Measurements from ENCODE around the gene TNFRSF14. TPM values are rescaled to one million over a fixed set of nuclear protein-coding genes. Genes with fewer than 3 reads are reported as not detected.

TNFRSF14 gene
- total RNA-seq, 2 experiments from 2014 or later, result 15.7 to 18.5 TPM

- Histone ChIP-seq H3K9me2 (ENCODE audit: insufficient read depth, low read length) (no peaks in the 10 kb centered on the region), H3K4me1 (ENCODE audit: insufficient read depth, low read length, poor library complexity, severe bottlenecking) (peaks cover 52% of the 10 kb centered on the region), H3K9me3 (ENCODE audit: low read length) (no peaks in the 10 kb centered on the region), H2AFZ (ENCODE audit: low read length) (no peak overlapping the region), H3K27ac (ENCODE audit: low read depth, low read length, poor library complexity, severe bottlenecking) (peak overlapping the region; percentile 89), H3K79me2 (ENCODE audit: insufficient read depth, low read depth, low read length) (no peaks in the 10 kb centered on the region), H4K20me1 (ENCODE audit: insufficient read depth, low read length) (no peaks in the 10 kb centered on the region), H3K4me3 (ENCODE audit: low read depth, low read length, poor library complexity, severe bottlenecking) (no peak overlapping the region), H3K4me2 (ENCODE audit: low read length) (peak overlapping the region; percentile 94; the same call in 1 of the 2 replicates), H3K36me3 (ENCODE audit: insufficient read depth, low read length) (no peaks in the 10 kb centered on the region)
- intact Hi-C loops (cut with micrococcal nuclease; ENCODE audit: unreplicated experiment), result loop anchor here (2.0 kb wide), 2 partner anchors 35 to 169 kb away; no protein-coding TSS in a partner anchor
- POLR2A ChIA-PET, result interaction anchor here (1.1 to 3.2 kb wide), 3 partner anchors 28 to 37 kb away, joined by 3 to 15 read pairs (median 4); partner anchors contain the start of gene TNFRSF14
- TF ChIP-seq EZH2phosphoT487 (IDR thresholded peaks at IDR 0.05; ENCODE audit: borderline replicate concordance, low read depth, low read length) (no peak), CTCF (conservative IDR thresholded peaks at IDR 0.05; ENCODE audit: low read length) (no peak)
- no peak for DNase-seq (ENCODE audit: low spot score)
- CTCF ChIA-PET (ENCODE audit: unreplicated experiment), result no interaction called here
- no TSS peak for BruUV-seq (replicated peaks)
These were observed 27.7 kb downstream of the TNFRSF14 start for GRCh38 chr1:2583871-2584351.

- no peak for TF ChIP-seq CTCF (conservative IDR thresholded peaks at IDR 0.05; ENCODE audit: low read length)
- TF ChIP-seq EZH2phosphoT487 (IDR thresholded peaks at IDR 0.05; ENCODE audit: borderline replicate concordance, low read depth, low read length), result no peak
- intact Hi-C loops (cut with micrococcal nuclease; ENCODE audit: unreplicated experiment), result loop anchor here (1.0 to 2.0 kb wide), 3 partner anchors 29 to 170 kb away; partner anchors contain the start of gene TNFRSF14
- Histone ChIP-seq H3K4me2 (ENCODE audit: low read length) (peak overlapping the region; percentile 94), H2AFZ (ENCODE audit: low read length) (no peak overlapping the region; the same call in 1 of the 2 replicates), H3K9me3 (ENCODE audit: low read length) (no peaks in the 10 kb centered on the region), H3K9me2 (ENCODE audit: insufficient read depth, low read length) (no peaks in the 10 kb centered on the region), H3K27ac (ENCODE audit: low read depth, low read length, poor library complexity, severe bottlenecking) (peak overlapping the region; percentile 89), H3K4me3 (ENCODE audit: low read depth, low read length, poor library complexity, severe bottlenecking) (peak overlapping the region; percentile 90), H3K36me3 (ENCODE audit: insufficient read depth, low read length) (no peaks in the 10 kb centered on the region), H3K4me1 (ENCODE audit: insufficient read depth, low read length, poor library complexity, severe bottlenecking) (peaks cover 48% of the 10 kb centered on the region), H4K20me1 (ENCODE audit: insufficient read depth, low read length) (no peaks in the 10 kb centered on the region), H3K79me2 (ENCODE audit: insufficient read depth, low read depth, low read length) (no peaks in the 10 kb centered on the region)
- BruUV-seq (replicated peaks), result no TSS peak
- POLR2A ChIA-PET, result interaction anchor here (1.0 to 3.2 kb wide), 6 partner anchors 24 to 170 kb away, joined by 3 to 15 read pairs (median 4); partner anchors contain the start of gene TNFRSF14
- peak; percentile 41 for DNase-seq (ENCODE audit: low spot score)
- CTCF ChIA-PET (ENCODE audit: unreplicated experiment), result interaction anchor here (0.6 kb wide), 1 partner anchor 59 kb away, joined by 3 read pairs; the partner anchor contains the start of gene PANK4
These were observed 28.6 kb downstream of the TNFRSF14 start for GRCh38 chr1:2584686-2585317.
